Chondrocyte (in vitro differentiated cells): Measurements from ENCODE around the gene SSB. TPM values are rescaled to one million over a fixed set of nuclear protein-coding genes. Genes with fewer than 3 reads are reported as not detected.

Source experiments
- DNase-seq: peaks from one replicate; pipeline ENCODE4 v3.0.0; 2021; ENCODE audit warnings: mixed read lengths, low spot score
- H3K27ac Mint-ChIP-seq: one replicate; pipeline ENCODE4 v1.8.0; 2021; ENCODE audit warnings: mild to moderate bottlenecking, moderate library complexity, mixed read lengths; ENCODE audit not compliant: unreplicated experiment
- H3K27me3 Mint-ChIP-seq: 2 replicates; pipeline ENCODE4 v1.8.0; 2021; ENCODE audit warnings: low read depth, mixed read lengths
- H3K36me3 Mint-ChIP-seq: 2 replicates; pipeline ENCODE4 v1.8.0; 2021; ENCODE audit warnings: low read depth, mixed read lengths
- H3K4me1 Mint-ChIP-seq: 2 replicates; pipeline ENCODE4 v1.8.0; 2021; ENCODE audit warnings: low read depth, mild to moderate bottlenecking, mixed read lengths
- H3K4me3 Mint-ChIP-seq: one replicate; pipeline ENCODE4 v1.8.0; 2021; ENCODE audit warnings: mild to moderate bottlenecking, moderate library complexity, mixed read lengths; ENCODE audit not compliant: unreplicated experiment
- H3K9me3 Mint-ChIP-seq: 2 replicates; pipeline ENCODE4 v1.8.0; 2021; ENCODE audit warnings: low read depth, mixed read lengths
- total RNA-seq: library from RNA; stranded (reverse); gene quantifications from 3 replicates; pipeline ENCODE4 v1.2.1, GENCODE V29; 2021
- TF ChIP-seq, protein P1 (sequence below): fragments of 200-600 bp; sonication (generic); IDR thresholded peaks from 2 replicates; pipeline ENCODE4 v1.5.0; 2021; ENCODE audit warnings: antibody characterized with exemption, mild to moderate bottlenecking, moderate library complexity

The SSB gene
- total RNA-seq, 1 donor from 2014 or later: 95.1 TPM

DNA sequence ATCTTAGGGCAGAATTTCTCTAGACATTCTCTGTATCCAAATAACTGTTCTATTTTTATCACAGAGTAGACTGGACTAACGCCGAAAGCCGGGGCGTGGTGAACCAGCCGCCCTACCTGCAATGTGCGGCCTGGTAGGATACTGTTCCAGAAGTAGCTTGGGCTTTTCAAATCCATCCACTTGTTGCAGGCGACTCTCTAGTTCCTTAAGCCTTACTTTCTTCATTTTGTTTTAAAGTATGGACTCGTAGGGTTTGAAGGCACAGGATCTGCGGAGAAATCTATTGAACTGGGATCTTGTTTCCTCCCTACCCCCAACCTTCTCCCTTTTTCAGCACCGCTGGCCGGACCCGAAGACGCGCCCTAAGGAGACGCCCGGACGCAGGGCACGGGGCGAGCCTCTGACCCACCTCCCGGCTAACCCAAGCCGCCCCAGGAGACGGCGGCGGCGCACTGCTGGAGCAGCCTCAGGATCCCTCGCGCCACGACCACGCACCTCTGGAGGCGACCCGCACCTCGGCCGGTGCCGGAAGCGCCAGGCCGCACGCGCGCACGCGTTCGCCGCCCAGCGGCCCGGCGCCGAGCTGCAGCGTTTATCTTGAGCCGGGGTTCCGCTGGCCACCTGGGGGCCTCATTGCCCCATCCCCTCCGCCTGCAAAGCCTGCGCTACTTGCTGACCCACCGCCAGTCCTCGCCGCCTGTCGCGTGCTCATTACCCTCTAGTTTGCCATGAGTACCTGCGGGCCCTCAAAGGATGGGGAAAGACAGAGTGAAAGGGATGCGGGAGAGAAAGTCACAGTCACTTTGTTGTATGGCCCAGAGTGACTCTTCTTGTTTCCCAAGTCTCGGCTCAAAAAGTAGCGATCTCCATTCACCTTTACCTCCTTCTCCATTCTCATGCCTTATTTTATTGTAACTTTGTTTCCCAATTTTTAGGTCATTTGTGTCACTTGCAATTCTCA is 26.0 kb downstream of the SSB start, which contains the start of gene METTL5:
Gene METTL5, minus strand, starts transcription at position 533 of the 961 bp plus-strand sequence. Its CDS starts 308 bp downstream, at position 225.
- Mint-ChIP-seq H3K36me3 (peaks cover 2% of the 10 kb centered on the region), H3K27ac (peak within 1 kb of the TSS; percentile 80), H3K4me3 (peak within 1 kb of the TSS; percentile 71), H3K4me1 (peaks cover 63% of the 10 kb centered on the region), H3K27me3 (no peaks in the 10 kb centered on the region), H3K9me3 (no peaks in the 10 kb centered on the region)
- no peak for DNase-seq
- TF ChIP-seq, protein P1, sequence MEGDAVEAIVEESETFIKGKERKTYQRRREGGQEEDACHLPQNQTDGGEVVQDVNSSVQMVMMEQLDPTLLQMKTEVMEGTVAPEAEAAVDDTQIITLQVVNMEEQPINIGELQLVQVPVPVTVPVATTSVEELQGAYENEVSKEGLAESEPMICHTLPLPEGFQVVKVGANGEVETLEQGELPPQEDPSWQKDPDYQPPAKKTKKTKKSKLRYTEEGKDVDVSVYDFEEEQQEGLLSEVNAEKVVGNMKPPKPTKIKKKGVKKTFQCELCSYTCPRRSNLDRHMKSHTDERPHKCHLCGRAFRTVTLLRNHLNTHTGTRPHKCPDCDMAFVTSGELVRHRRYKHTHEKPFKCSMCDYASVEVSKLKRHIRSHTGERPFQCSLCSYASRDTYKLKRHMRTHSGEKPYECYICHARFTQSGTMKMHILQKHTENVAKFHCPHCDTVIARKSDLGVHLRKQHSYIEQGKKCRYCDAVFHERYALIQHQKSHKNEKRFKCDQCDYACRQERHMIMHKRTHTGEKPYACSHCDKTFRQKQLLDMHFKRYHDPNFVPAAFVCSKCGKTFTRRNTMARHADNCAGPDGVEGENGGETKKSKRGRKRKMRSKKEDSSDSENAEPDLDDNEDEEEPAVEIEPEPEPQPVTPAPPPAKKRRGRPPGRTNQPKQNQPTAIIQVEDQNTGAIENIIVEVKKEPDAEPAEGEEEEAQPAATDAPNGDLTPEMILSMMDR: peak; percentile 100

DNA sequence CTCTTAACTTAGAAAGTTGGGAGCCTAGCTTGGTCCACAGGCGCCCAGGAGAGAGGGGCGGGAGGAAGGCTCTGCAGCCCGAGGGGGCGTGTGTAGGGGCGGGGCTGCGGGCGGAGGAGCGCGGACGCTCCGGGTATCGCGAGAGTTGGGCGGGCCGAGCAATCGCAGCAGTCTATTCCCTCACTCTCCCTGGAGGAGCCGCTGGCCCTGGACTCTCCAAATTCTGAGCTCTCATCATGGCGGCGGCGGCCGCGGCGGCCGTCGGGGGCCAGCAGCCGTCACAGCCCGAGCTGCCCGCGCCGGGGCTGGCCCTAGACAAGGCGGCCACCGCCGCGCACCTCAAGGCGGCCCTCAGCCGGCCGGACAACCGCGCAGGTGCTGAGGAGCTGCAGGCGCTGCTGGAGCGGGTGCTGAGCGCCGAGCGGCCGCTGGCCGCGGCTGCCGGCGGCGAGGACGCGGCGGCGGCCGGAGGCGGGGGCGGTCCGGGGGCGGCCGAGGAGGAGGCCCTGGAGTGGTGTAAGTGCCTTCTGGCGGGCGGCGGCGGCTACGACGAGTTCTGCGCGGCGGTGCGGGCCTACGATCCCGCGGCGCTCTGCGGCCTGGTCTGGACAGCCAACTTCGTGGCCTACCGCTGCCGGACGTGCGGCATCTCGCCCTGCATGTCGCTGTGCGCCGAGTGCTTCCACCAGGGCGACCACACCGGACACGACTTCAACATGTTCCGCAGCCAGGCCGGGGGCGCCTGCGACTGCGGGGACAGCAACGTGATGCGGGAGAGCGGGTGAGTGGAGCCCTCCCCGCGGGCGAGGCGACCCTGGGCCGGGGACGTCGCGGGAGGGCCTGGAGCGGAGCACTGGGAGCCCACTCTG is 28.8 kb downstream of the SSB start, which contains the start of gene UBR3:
Gene UBR3, plus strand, starts transcription at position 183 of the 869 bp plus-strand sequence. Its CDS starts 54 bp downstream, at position 237.
- H3K4me1 Mint-ChIP-seq: peaks cover 47% of the 10 kb centered on the region
- no peaks in the 10 kb centered on the region for H3K27me3 Mint-ChIP-seq
- peak; percentile 97 for DNase-seq
- TF ChIP-seq, protein P1: peak; percentile 34
- peak within 1 kb of the TSS; percentile 91 for H3K27ac Mint-ChIP-seq
- H3K36me3 Mint-ChIP-seq: no peaks in the 10 kb centered on the region
- H3K4me3 Mint-ChIP-seq: peak within 1 kb of the TSS; percentile 88
- H3K9me3 Mint-ChIP-seq: no peaks in the 10 kb centered on the region

DNA sequence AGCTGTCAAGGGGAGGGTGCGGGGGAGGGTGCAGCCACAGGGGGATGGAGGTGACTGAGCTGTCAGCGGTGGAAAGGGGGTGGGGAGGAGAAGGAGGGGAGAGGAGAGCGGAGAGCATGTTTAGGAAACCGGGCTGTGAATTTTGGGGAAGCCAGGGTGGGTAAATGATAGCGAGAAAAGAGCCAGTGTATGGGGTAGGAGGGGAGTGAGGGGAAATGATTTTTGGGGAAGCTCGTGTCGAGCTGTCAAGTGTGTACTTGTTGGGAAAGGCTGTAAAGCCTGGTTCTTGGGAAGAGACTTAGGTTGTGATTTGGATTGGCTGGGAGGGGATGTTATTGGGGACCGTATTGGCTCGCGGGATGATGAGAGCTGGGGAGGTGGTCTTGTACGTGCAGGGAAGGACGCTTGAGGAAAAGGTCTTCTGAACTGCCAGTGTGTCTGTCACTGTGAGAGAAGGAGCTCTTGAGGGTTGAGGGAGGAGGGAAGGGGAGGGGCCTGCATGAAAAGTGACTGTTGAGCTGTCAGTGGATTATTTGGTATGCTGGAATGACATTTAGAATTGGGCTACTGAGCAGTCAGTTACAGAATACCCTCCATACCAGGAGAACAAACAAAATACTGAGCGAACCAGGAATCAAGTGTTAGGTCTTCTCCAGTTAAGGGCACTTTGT is 29.6 kb downstream of the SSB start:
- TF ChIP-seq, protein P1: no peak
- H3K4me3 Mint-ChIP-seq: peak overlapping the region; percentile 88
- no peaks in the 10 kb centered on the region for H3K9me3 Mint-ChIP-seq
- no peak for DNase-seq
- no peaks in the 10 kb centered on the region for H3K36me3 Mint-ChIP-seq
- H3K27me3 Mint-ChIP-seq: no peaks in the 10 kb centered on the region
- H3K27ac Mint-ChIP-seq: peak overlapping the region; percentile 91
- H3K4me1 Mint-ChIP-seq: peaks cover 43% of the 10 kb centered on the region

DNA sequence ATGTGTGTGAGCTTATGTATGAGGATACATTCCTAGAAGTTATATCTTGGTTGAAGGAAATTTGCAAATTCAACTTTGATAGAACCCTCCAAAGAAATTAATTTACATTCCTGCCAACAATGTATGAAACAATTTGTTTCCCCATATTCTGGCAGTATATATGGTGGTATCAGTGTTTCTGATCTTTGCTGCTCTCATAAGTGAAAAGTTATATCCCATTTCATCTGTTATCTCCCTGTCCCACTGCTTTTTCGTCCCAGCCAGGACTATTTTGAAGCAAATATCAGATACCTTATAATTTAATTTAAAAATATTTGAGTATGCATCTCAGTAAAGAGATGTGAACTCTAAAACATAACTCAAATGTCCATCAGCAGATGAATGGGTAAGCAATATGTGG is 35.7 kb downstream of the SSB start:
- TF ChIP-seq, protein P1: no peak
- H3K36me3 Mint-ChIP-seq: no peaks in the 10 kb centered on the region
- no peaks in the 10 kb centered on the region for H3K27me3 Mint-ChIP-seq
- H3K27ac Mint-ChIP-seq: no peak overlapping the region
- H3K9me3 Mint-ChIP-seq: no peaks in the 10 kb centered on the region
- peaks cover 29% of the 10 kb centered on the region for H3K4me1 Mint-ChIP-seq
- no peak overlapping the region for H3K4me3 Mint-ChIP-seq
- no peak for DNase-seq
